Right lobe of liver (tissue), 4 donors: ENCODE results near the gene NME3.

ENCODE experiments used
- CTCF ChIP-seq, 4 donors: fragments of 200-600 bp in 3 of 4; fragments of 450-650 bp in 1 of 4; IDR thresholded peaks; one replicate each; pipeline versions ENCODE4 v1.5.1 to v1.8.0; 2016 to 2022; ENCODE audit warnings: antibody characterized with exemption in 4 of 4, mild to moderate bottlenecking in 2 of 4
- POLR2A ChIP-seq: fragments of 450-650 bp; IDR thresholded peaks from one replicate; pipeline ENCODE4 v1.6.1; 2017; ENCODE audit warnings: antibody characterized with exemption, mild to moderate bottlenecking
- donor health status: DM: no; HTN: no; CAD: no.
- donor health status: DM: no; HTN: no; CAD: no.
- donor health status: DM: no; HTN: yes; CAD: no.

DNA sequence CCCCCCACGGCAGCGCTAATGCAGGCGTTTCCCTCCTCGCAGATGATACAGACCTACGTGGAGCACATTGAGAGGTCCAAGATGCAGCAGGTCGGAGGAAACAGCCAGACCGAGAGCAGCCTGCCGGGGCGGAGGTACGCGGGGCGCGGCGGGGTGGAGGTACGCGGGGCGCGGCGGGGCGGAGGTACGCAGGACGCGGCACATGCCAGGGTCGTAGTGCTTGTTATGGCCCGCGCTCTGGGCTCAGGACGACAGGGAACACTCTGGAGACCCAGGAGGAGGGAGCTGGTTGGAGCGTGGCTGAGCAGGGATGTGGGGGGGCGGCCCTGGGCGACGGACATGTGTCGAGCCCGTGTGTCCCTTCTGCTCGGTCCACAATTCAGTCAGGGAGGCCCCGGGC is 41.9 kb downstream of the NME3 start:
- no peak for TF ChIP-seq CTCF (IDR thresholded peaks at IDR 0.05)
- no peak for TF ChIP-seq POLR2A
